Adipocyte (in vitro differentiated cells): ENCODE results near the gene NSF.
"Not testable (repeated sequence)": the region's sequence is repeated elsewhere in the genome, so short reads cannot be mapped to it uniquely, and the experiment has no call there.

Experiments used
- DNase-seq: peaks from one replicate; pipeline ENCODE4 v3.0.0-alpha.2; 2015; ENCODE audit warnings: low read depth
- H3K27me3 ChIP-seq: replicated peaks from 2 replicates; pipeline ENCODE4 v1.7.0; 2013; ENCODE audit warnings: mild to moderate bottlenecking, low read length, moderate library complexity; ENCODE audit not compliant: control insufficient read depth, insufficient read depth
- H3K36me3 ChIP-seq: 2 replicates; pipeline ENCODE4 v1.7.0; 2013; ENCODE audit warnings: low read length, mild to moderate bottlenecking, moderate library complexity; ENCODE audit not compliant: control insufficient read depth, insufficient read depth, severe bottlenecking
- H3K4me1 ChIP-seq: 2 replicates; pipeline ENCODE4 v1.7.0; 2013; ENCODE audit warnings: mild to moderate bottlenecking, low read length, moderate library complexity; ENCODE audit not compliant: control insufficient read depth, insufficient read depth
- H3K4me3 ChIP-seq: 2 replicates; pipeline ENCODE4 v1.7.0; 2013; ENCODE audit warnings: mild to moderate bottlenecking, low read length, moderate library complexity
- H3K9ac ChIP-seq: 2 replicates; pipeline ENCODE4 v1.7.0; 2013; ENCODE audit warnings: mild to moderate bottlenecking, low read length, moderate library complexity
- H3K9me3 ChIP-seq: 2 replicates; pipeline ENCODE4 v1.7.0; 2013; ENCODE audit warnings: mild to moderate bottlenecking, low read length, moderate library complexity; ENCODE audit not compliant: control insufficient read depth

NSF gene

GRCh38 chr17:46634844-46635243 is 44.4 kb downstream of the NSF start:
- not testable (repeated sequence) for H3K9ac ChIP-seq, H3K36me3 ChIP-seq, H3K27me3 ChIP-seq, H3K4me3 ChIP-seq, H3K9me3 ChIP-seq, DNase-seq, H3K4me1 ChIP-seq

GRCh38 chr17:46641861-46642656 is 51.6 kb downstream of the NSF start:
- H3K4me3 ChIP-seq, H3K4me1 ChIP-seq, DNase-seq, H3K9me3 ChIP-seq, H3K36me3 ChIP-seq, H3K9ac ChIP-seq, H3K27me3 ChIP-seq: not testable (repeated sequence)

GRCh38 chr17:46647251-46647650 is 56.8 kb downstream of the NSF start:
- H3K9ac ChIP-seq, H3K4me1 ChIP-seq, H3K9me3 ChIP-seq, H3K27me3 ChIP-seq, H3K4me3 ChIP-seq, DNase-seq, H3K36me3 ChIP-seq: not testable (repeated sequence)

- H3K27me3 ChIP-seq, H3K36me3 ChIP-seq, H3K9ac ChIP-seq, H3K4me1 ChIP-seq, H3K4me3 ChIP-seq, H3K9me3 ChIP-seq, DNase-seq: not testable (repeated sequence)
These were observed 57.3 kb downstream of the NSF start for GRCh38 chr17:46647688-46648278.

- H3K4me1 ChIP-seq, H3K36me3 ChIP-seq, H3K9me3 ChIP-seq, DNase-seq, H3K9ac ChIP-seq, H3K27me3 ChIP-seq, H3K4me3 ChIP-seq: not testable (repeated sequence)
These were observed 58.8 kb downstream of the NSF start for GRCh38 chr17:46649246-46649645.

GRCh38 chr17:46652024-46652643 is 61.7 kb downstream of the NSF start:
- H3K4me3 ChIP-seq, H3K9me3 ChIP-seq, H3K4me1 ChIP-seq, H3K36me3 ChIP-seq, H3K9ac ChIP-seq, DNase-seq, H3K27me3 ChIP-seq: not testable (repeated sequence)

- DNase-seq, H3K27me3 ChIP-seq, H3K9me3 ChIP-seq, H3K4me1 ChIP-seq, H3K36me3 ChIP-seq, H3K4me3 ChIP-seq, H3K9ac ChIP-seq: not testable (repeated sequence)
These were observed 67.8 kb downstream of the NSF start for GRCh38 chr17:46658235-46658634.

- H3K36me3 ChIP-seq, H3K4me3 ChIP-seq, H3K4me1 ChIP-seq, DNase-seq, H3K9ac ChIP-seq, H3K27me3 ChIP-seq, H3K9me3 ChIP-seq: not testable (repeated sequence)
These were observed 69.2 kb downstream of the NSF start for GRCh38 chr17:46659702-46660101.

GRCh38 chr17:46663123-46663522 is 72.7 kb downstream of the NSF start:
- H3K27me3 ChIP-seq, DNase-seq, H3K4me1 ChIP-seq, H3K4me3 ChIP-seq, H3K9me3 ChIP-seq, H3K9ac ChIP-seq, H3K36me3 ChIP-seq: not testable (repeated sequence)

GRCh38 chr17:46663552-46663951 is 73.1 kb downstream of the NSF start:
- H3K27me3 ChIP-seq, H3K36me3 ChIP-seq, H3K9me3 ChIP-seq, H3K4me1 ChIP-seq, DNase-seq, H3K4me3 ChIP-seq, H3K9ac ChIP-seq: not testable (repeated sequence)

GRCh38 chr17:46665969-46666368 is 75.5 kb downstream of the NSF start:
- not testable (repeated sequence) for H3K36me3 ChIP-seq

More at GRCh38 chr17:46665969-46666368, 75.5 kb downstream of the NSF start:
- H3K27me3 ChIP-seq, H3K4me1 ChIP-seq, H3K9me3 ChIP-seq, H3K9ac ChIP-seq, H3K4me3 ChIP-seq, DNase-seq: not testable (repeated sequence)
